Fibroblast of gingiva (primary cell): ENCODE results near the gene PKP2.

Experiments
- DNase-seq: peaks from one replicate; pipeline ENCODE4 v3.0.0-alpha.2; 2011; ENCODE audit warnings: low read depth

The PKP2 gene

GRCh38 chr12:32753605-32754004, 143.0 kb downstream of the PKP2 start:
- no peak for DNase-seq

- DNase-seq, result no peak
These were observed 153.3 kb downstream of the PKP2 start for GRCh38 chr12:32743264-32743663.

DNA sequence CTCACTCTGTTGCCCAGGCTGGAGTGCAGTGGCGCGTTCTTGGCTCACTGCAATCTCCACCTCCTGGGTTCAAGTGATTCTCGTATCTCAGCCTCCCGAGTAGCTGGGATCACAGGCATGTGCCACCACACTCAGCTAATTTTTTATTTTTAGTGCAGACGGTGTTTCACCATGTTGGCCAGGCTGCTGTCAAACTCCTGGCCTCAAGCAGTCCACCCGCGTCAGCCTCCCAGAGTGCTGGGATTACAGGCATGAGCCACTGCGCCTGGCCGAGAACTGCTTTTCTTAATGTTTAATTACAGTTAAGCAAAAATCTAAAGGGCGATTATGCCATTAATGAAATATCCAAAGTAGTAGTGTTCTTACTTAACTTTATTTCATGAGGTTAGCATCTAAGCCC, 154.4 kb downstream of the PKP2 start:
- no peak for DNase-seq
